ENCODE data around the gene TMC3. TPM values are rescaled to one million over a fixed set of nuclear protein-coding genes. Genes with fewer than 3 reads are reported as not detected.

Gene TMC3
- total and polyA plus RNA-seq, 2 donors from 2014 or later: not detected

DNA sequence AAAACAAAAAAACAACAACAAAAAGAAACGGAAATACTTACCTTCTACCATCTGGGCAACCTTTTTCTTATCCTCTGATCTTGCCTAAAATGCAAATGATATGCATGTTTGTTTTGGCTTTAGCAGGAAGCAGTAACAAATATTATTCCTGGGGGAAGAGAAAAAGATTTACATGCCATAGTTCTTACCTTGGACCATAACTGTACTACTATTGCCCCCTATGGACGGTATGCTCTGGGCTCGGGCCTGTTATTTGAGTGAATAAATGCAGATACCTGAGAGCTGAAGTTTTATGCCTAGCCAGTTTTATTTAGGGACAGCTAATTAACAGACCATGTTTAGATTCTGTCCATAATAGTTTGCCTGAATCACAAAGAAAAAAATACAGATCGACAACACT is 37.4 kb downstream of the TMC3 start:
- Histone ChIP-seq H3K27ac (ENCODE audit: low read depth in 2 of 2, low read length in 2 of 2) (no peak overlapping the region), H3K36me3 (ENCODE audit: control insufficient read depth in 2 of 3, insufficient read depth in 3 of 3, low read length in 3 of 3) (no peaks in the 10 kb centered on the region), H3K9ac (ENCODE audit: low read length in 3 of 3) (no peak overlapping the region), H3K9me3 (ENCODE audit: control insufficient read depth in 2 of 3, insufficient read depth in 1 of 3, low read length in 3 of 3) (no peaks in the 10 kb centered on the region), H3K4me1 (ENCODE audit: control insufficient read depth in 2 of 3, insufficient read depth in 2 of 3, low read depth in 1 of 3, low read length in 3 of 3) (no peaks in the 10 kb centered on the region), H3K4me3 (ENCODE audit: low read length in 3 of 3) (no peak overlapping the region), H3K27me3 (ENCODE audit: control insufficient read depth, insufficient read depth, low read length) (no peaks in the 10 kb centered on the region)
- no peak for FAIRE-seq
- TF ChIP-seq, protein P1, sequence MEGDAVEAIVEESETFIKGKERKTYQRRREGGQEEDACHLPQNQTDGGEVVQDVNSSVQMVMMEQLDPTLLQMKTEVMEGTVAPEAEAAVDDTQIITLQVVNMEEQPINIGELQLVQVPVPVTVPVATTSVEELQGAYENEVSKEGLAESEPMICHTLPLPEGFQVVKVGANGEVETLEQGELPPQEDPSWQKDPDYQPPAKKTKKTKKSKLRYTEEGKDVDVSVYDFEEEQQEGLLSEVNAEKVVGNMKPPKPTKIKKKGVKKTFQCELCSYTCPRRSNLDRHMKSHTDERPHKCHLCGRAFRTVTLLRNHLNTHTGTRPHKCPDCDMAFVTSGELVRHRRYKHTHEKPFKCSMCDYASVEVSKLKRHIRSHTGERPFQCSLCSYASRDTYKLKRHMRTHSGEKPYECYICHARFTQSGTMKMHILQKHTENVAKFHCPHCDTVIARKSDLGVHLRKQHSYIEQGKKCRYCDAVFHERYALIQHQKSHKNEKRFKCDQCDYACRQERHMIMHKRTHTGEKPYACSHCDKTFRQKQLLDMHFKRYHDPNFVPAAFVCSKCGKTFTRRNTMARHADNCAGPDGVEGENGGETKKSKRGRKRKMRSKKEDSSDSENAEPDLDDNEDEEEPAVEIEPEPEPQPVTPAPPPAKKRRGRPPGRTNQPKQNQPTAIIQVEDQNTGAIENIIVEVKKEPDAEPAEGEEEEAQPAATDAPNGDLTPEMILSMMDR (IDR thresholded peaks at IDR 0.05; ENCODE audit: borderline replicate concordance, extremely low read depth, insufficient read depth): peak; percentile 3
- intact Hi-C loops (cut with DNase I): loop anchor here (10.0 kb wide), 1 partner anchor 52 kb away; no protein-coding TSS in a partner anchor
- no peak for DNase-seq

DNA sequence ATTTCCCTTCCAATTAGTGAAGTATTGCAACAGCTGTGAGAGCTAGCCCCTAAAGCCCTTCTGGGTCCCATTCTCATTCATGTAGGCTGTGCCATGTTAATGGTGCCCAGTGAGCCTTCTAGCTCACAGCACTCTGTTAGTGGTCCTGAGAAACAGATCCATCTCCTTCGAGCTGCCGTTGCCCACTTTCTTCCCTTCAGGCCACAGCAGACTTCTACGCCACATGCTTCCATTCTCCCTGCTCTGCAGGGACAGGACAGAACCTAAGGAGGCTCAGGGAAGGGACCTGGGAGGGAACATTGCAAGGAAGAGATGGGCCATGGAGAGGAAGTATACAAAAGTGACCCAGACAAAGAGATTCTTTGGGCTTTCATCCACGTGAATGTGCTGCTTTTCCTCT is 38.4 kb downstream of the TMC3 start:
- TF ChIP-seq, protein P1 (IDR thresholded peaks at IDR 0.05; ENCODE audit: borderline replicate concordance, extremely low read depth, insufficient read depth): no peak
- H3K9me3 ChIP-seq (ENCODE audit: control insufficient read depth in 2 of 3, insufficient read depth in 1 of 3, low read length in 3 of 3): no peaks in the 10 kb centered on the region
- H3K36me3 ChIP-seq (ENCODE audit: control insufficient read depth in 2 of 3, insufficient read depth in 3 of 3, low read length in 3 of 3): no peaks in the 10 kb centered on the region
- H3K27ac ChIP-seq (ENCODE audit: low read depth in 2 of 2, low read length in 2 of 2): no peak overlapping the region
- H3K9ac ChIP-seq (ENCODE audit: low read length in 3 of 3): no peak overlapping the region
- FAIRE-seq (no peak), DNase-seq (no peak)
- H3K4me1 ChIP-seq (ENCODE audit: control insufficient read depth in 2 of 3, insufficient read depth in 2 of 3, low read depth in 1 of 3, low read length in 3 of 3): no peaks in the 10 kb centered on the region
- H3K27me3 ChIP-seq (ENCODE audit: control insufficient read depth, insufficient read depth, low read length): no peaks in the 10 kb centered on the region
- intact Hi-C loops (cut with DNase I): loop anchor here (10.0 kb wide), 1 partner anchor 51 kb away; no protein-coding TSS in a partner anchor
- H3K4me3 ChIP-seq (ENCODE audit: low read length in 3 of 3): no peak overlapping the region

DNA sequence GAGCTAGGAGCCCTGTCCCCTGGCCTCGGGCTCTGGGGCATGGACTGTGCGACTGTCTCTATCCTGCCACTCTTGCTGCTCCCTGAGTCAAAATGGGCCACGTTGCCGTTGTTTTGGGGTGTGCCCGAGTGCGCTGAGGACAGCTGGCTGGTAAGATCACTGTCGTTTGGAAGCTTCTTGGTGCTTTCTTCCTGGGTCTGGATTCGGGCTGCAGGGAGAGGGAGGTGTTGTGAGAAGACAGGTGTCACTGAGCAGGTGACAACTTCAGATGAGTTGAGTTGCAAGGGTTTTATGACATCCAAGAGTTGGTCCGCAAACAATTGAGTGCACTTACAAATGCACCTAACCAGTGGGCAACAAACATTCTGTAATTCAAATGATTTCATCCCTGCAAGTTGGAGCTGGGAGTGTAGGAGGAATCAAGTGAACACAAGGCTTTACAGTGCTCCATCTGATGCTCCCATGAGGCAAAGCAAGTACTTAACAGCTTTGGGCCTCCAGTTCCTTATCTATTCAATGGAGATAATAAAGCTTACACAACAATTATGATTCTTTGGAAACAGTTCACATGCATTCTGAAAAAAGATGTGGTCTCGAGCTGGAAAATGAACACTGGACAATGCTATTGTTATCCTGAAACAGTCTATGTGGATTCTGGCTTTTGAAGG is 39.1 kb downstream of the TMC3 start:
- FAIRE-seq (no peak), DNase-seq (no peak)
- H3K4me1 ChIP-seq (ENCODE audit: control insufficient read depth in 2 of 3, insufficient read depth in 2 of 3, low read depth in 1 of 3, low read length in 3 of 3): no peaks in the 10 kb centered on the region
- H3K27me3 ChIP-seq (ENCODE audit: control insufficient read depth, insufficient read depth, low read length): no peaks in the 10 kb centered on the region
- no peak overlapping the region for H3K9ac ChIP-seq (ENCODE audit: low read length in 3 of 3)
- H3K4me3 ChIP-seq (ENCODE audit: low read length in 3 of 3): no peak overlapping the region
- intact Hi-C loops (cut with DNase I): loop anchor here (10.0 kb wide), 1 partner anchor 50 kb away; no protein-coding TSS in a partner anchor
- no peak overlapping the region for H3K27ac ChIP-seq (ENCODE audit: low read depth in 2 of 2, low read length in 2 of 2)
- no peaks in the 10 kb centered on the region for H3K9me3 ChIP-seq (ENCODE audit: control insufficient read depth in 2 of 3, insufficient read depth in 1 of 3, low read length in 3 of 3)
- no peaks in the 10 kb centered on the region for H3K36me3 ChIP-seq (ENCODE audit: control insufficient read depth in 2 of 3, insufficient read depth in 3 of 3, low read length in 3 of 3)
- TF ChIP-seq, protein P1 (IDR thresholded peaks at IDR 0.05; ENCODE audit: borderline replicate concordance, extremely low read depth, insufficient read depth): no peak
